SU-DHL-6 (cell line): Measurements from ENCODE around the gene CEP126.

Experiments used
- H2AFZ ChIP-seq: fragments of 200-600 bp; sonication (generic); 2 replicates; pipeline ENCODE4 v1.6.1; 2014; ENCODE audit warnings: low read depth, mild to moderate bottlenecking, moderate library complexity, mixed read lengths, antibody characterized with exemption, low read length; ENCODE audit not compliant: severe bottlenecking
- H3F3A ChIP-seq: fragments of 200-600 bp; shearing (Covaris generic); 2 replicates; pipeline ENCODE4 v1.6.0; 2016; ENCODE audit warnings: antibody characterized with exemption, mild to moderate bottlenecking; ENCODE audit not compliant: insufficient read depth
- H3K27ac ChIP-seq: fragments of 200-600 bp; sonication (generic); 2 replicates; pipeline ENCODE4 v1.5.1; 2016; ENCODE audit warnings: low read depth, mild to moderate bottlenecking, low read length, moderate library complexity, mixed read lengths
- H3K27me3 ChIP-seq: fragments of 200-600 bp; sonication (generic), shearing (Covaris generic); 2 replicates; pipeline ENCODE4 v1.6.0; 2014; ENCODE audit warnings: mild to moderate bottlenecking, low read length
- H3K36me3 ChIP-seq: fragments of 200-600 bp; sonication (generic); 2 replicates; pipeline ENCODE4 v1.6.1; 2014; ENCODE audit warnings: mild to moderate bottlenecking, low read length, mixed read lengths
- H3K4me2 ChIP-seq: fragments of 300-600, 200-600 bp; shearing (Covaris generic), sonication (generic); 2 replicates; pipeline ENCODE4 v1.6.0; 2014; ENCODE audit warnings: low read length, low read depth, mild to moderate bottlenecking; ENCODE audit not compliant: poor library complexity, severe bottlenecking
- H3K4me3 ChIP-seq: fragments of 200-600 bp; sonication (generic); 2 replicates; pipeline ENCODE4 v1.5.1; 2014; ENCODE audit warnings: antibody characterized with exemption, low read length, mild to moderate bottlenecking, mixed read lengths; ENCODE audit not compliant: insufficient read depth, poor library complexity, severe bottlenecking
- H3K79me2 ChIP-seq: fragments of 200-600 bp; sonication (generic); 2 replicates; pipeline ENCODE4 v1.6.1; 2014; ENCODE audit warnings: mild to moderate bottlenecking, low read length, moderate library complexity; ENCODE audit not compliant: insufficient read depth
- H3K9ac ChIP-seq: fragments of 200-600 bp; sonication (generic); 2 replicates; pipeline ENCODE4 v1.7.0; 2014; ENCODE audit warnings: mild to moderate bottlenecking, low read length
- H3K9me2 ChIP-seq: fragments of 200-600 bp; sonication (generic); replicated peaks from 2 replicates; pipeline ENCODE4 v1.6.1; 2014; ENCODE audit warnings: low read length; ENCODE audit not compliant: insufficient read depth
- H3K9me3 ChIP-seq: fragments of 200-600 bp; sonication (generic); 2 replicates; pipeline ENCODE4 v1.6.1; 2014; ENCODE audit warnings: low read length, mixed read lengths; ENCODE audit not compliant: insufficient read depth
- H4K20me1 ChIP-seq: fragments of 200-600 bp; sonication (generic); 2 replicates; pipeline ENCODE4 v1.6.1; 2014; ENCODE audit warnings: low read depth, mild to moderate bottlenecking, antibody characterized with exemption, low read length, moderate library complexity, mixed read lengths
- CTCF ChIP-seq: fragments of 200-600 bp; sonication (generic); IDR thresholded peaks from one replicate; pipeline ENCODE4 v1.5.1; 2017; ENCODE audit warnings: antibody characterized with exemption, mild to moderate bottlenecking, low read length, moderate library complexity; ENCODE audit not compliant: insufficient read depth, poor library complexity, severe bottlenecking
- EZH2phosphoT487 ChIP-seq: fragments of 200-600 bp; sonication (generic), shearing (Covaris generic); conservative IDR thresholded peaks from 2 replicates; pipeline ENCODE4 v1.6.1; 2018; ENCODE audit warnings: mild to moderate bottlenecking, antibody characterized with exemption, low read length, moderate library complexity, mixed read lengths

Gene CEP126

DNA sequence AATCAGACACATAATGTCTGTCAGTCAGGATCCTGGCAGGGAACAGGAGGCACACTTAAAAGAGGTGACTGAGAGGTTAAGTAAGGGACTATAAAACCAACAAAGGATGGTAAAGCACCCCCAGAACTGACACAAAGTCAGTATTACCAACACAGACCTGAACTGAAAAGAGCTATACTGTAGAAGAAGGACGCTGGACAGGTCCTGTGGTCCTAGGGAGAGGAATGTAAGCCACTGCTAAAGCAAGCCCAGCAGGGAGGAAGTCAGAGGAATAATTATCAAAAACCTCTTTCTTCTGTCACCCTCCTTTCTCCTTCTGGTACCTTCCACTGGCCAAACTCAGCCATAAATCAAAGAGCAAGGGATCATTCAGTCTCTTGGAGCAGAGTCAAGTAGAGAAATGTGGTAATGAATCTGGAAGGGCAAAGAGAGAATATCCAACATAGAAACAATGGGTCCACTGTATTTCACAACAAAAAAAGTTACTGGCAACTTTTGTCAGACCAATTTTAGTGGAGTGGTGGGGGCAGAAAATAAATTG lies 34.9 kb downstream of the CEP126 start:
- H3K27ac ChIP-seq: no peak overlapping the region

DNA sequence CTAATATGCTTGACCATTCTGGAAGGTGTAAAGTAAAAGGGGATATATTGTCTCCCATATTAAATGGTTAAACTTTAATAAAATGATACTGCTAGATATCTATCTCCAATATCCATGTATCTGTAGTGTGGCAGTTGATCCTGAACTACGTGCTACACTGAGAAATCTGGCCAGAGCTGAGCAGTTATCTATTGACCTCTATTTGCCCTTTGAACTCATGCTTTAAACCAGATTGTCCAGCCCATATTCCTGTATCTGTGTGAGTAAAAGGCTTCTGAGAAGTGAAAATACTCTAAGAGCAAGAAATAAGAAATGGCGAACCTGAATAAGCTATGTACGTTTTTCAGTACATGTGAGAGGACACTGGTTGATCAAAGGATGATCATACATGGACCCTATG lies 40.5 kb downstream of the CEP126 start:
- Histone ChIP-seq H3K27me3 (no peaks in the 10 kb centered on the region), H3K4me2 (no peak overlapping the region), H3K9me2 (no peaks in the 10 kb centered on the region), H2AFZ (no peak overlapping the region), H4K20me1 (no peaks in the 10 kb centered on the region), H3K36me3 (no peaks in the 10 kb centered on the region), H3K9ac (no peak overlapping the region), H3K27ac (no peak overlapping the region), H3F3A (no peaks in the 10 kb centered on the region), H3K9me3 (no peaks in the 10 kb centered on the region), H3K79me2 (no peaks in the 10 kb centered on the region), H3K4me3 (no peak overlapping the region)
- no peak for TF ChIP-seq EZH2phosphoT487
- no peak for TF ChIP-seq CTCF

More for the DNA sequence above, 34.9 kb downstream of the CEP126 start:
- Histone ChIP-seq H3K9me3 (no peaks in the 10 kb centered on the region), H3K36me3 (no peaks in the 10 kb centered on the region), H3K4me2 (no peak overlapping the region), H4K20me1 (no peaks in the 10 kb centered on the region), H3K79me2 (no peaks in the 10 kb centered on the region), H3K9ac (no peak overlapping the region), H2AFZ (no peak overlapping the region), H3K9me2 (no peaks in the 10 kb centered on the region), H3K4me3 (no peak overlapping the region), H3K27me3 (no peaks in the 10 kb centered on the region), H3F3A (no peaks in the 10 kb centered on the region)
- TF ChIP-seq CTCF: no peak
- TF ChIP-seq EZH2phosphoT487: no peak

GRCh38 chr11:101955701-101956100 lies 40.9 kb downstream of the CEP126 start:
- Histone ChIP-seq H3K36me3 (no peaks in the 10 kb centered on the region), H3K27me3 (no peaks in the 10 kb centered on the region), H3K4me3 (no peak overlapping the region), H3F3A (no peaks in the 10 kb centered on the region), H3K79me2 (no peaks in the 10 kb centered on the region), H3K9ac (no peak overlapping the region), H4K20me1 (no peaks in the 10 kb centered on the region), H3K27ac (no peak overlapping the region), H2AFZ (no peak overlapping the region), H3K9me3 (no peaks in the 10 kb centered on the region), H3K9me2 (no peaks in the 10 kb centered on the region), H3K4me2 (no peak overlapping the region)
- TF ChIP-seq CTCF (no peak), EZH2phosphoT487 (no peak)
